K562 (cell line): ENCODE results near the gene SLC26A1. TPM values are rescaled to one million over a fixed set of nuclear protein-coding genes. Genes with fewer than 3 reads are reported as not detected.

Experiments
- FOXP1 ChIP-seq: sonication (generic); formaldehyde crosslinking; IDR thresholded peaks from 2 replicates; pipeline ENCODE4 v1.8.0; 2022; ENCODE audit warnings: mild to moderate bottlenecking, missing genetic modification reagents
- HDAC6 ChIP-seq: IDR thresholded peaks from 2 replicates; pipeline ENCODE4 v1.6.1; 2012; ENCODE audit warnings: low read depth, mild to moderate bottlenecking, control low read depth, inconsistent platforms, low read length, moderate library complexity
- HNRNPLL ChIP-seq: fragments of 200-400 bp; formaldehyde crosslinking; IDR thresholded peaks from 2 replicates; pipeline ENCODE4 v1.6.1; 2017; ENCODE audit warnings: low read length, low read depth, mild to moderate bottlenecking; ENCODE audit not compliant: poor library complexity, severe bottlenecking
- KAT2B ChIP-seq: IDR thresholded peaks from one replicate; pipeline ENCODE4 v1.6.1; 2012; ENCODE audit warnings: low read depth, mild to moderate bottlenecking, control low read depth, inconsistent platforms, low read length, moderate library complexity
- KDM2B ChIP-seq: fragments of 250-450 bp; sonication (Bioruptor Pico); IDR thresholded peaks from 2 replicates; pipeline ENCODE4 v1.8.0; 2021; ENCODE audit warnings: mild to moderate bottlenecking, moderate library complexity
- LARP7 ChIP-seq: fragments of 450-650 bp; IDR thresholded peaks from 2 replicates; pipeline ENCODE4 v1.6.1; 2016
- LCOR ChIP-seq: sonication (generic); formaldehyde crosslinking; IDR thresholded peaks from 2 replicates; pipeline ENCODE4 v1.8.0; 2022; ENCODE audit warnings: mild to moderate bottlenecking, missing genetic modification reagents
- MAFK ChIP-seq: IDR thresholded peaks from 2 replicates; pipeline ENCODE4 v1.6.1; 2011; ENCODE audit warnings: low read length, improper control_type of control experiment
- MXI1 ChIP-seq: IDR thresholded peaks from 2 replicates; pipeline ENCODE4 v1.6.1; 2011; ENCODE audit warnings: low read depth, mild to moderate bottlenecking, improper control_type of control experiment, low read length
- NCOR1 ChIP-seq: fragments of 450-650 bp; IDR thresholded peaks from 2 replicates; pipeline ENCODE4 v1.6.1; 2016; ENCODE audit warnings: mild to moderate bottlenecking, moderate library complexity
- PHF8 ChIP-seq: fragments of 200-600 bp; sonication (generic); IDR thresholded peaks from 2 replicates; pipeline ENCODE4 v1.6.1; 2012; ENCODE audit warnings: mixed run types, mild to moderate bottlenecking, inconsistent platforms, low read length, moderate library complexity, borderline replicate concordance
- POLR2G ChIP-seq: fragments of 200-400 bp; formaldehyde crosslinking; IDR thresholded peaks from 2 replicates; pipeline ENCODE4 v1.6.1; 2017; ENCODE audit warnings: low read depth, mild to moderate bottlenecking, antibody characterized with exemption, low read length, moderate library complexity
- RCOR1 ChIP-seq, 2 experiments: IDR thresholded peaks; 2 replicates each; pipeline ENCODE4 v1.6.1; 2012; ENCODE audit warnings: low read depth in 2 of 2, low read length in 2 of 2, borderline replicate concordance in 1 of 2, improper control_type of control experiment in 1 of 2
- TEAD4 ChIP-seq, 2 experiments: sonication (generic) in 1 of 2; formaldehyde crosslinking in 1 of 2; IDR thresholded peaks; 2 replicates each; pipeline versions ENCODE4 v1.6.1 to v1.8.0; 2012 to 2022; ENCODE audit warnings: borderline replicate concordance in 1 of 2, inconsistent platforms in 1 of 2, low read length in 1 of 2, mild to moderate bottlenecking in 1 of 2, missing genetic modification reagents in 1 of 2
- USF1 ChIP-seq: sonication (generic); formaldehyde crosslinking; IDR thresholded peaks from 2 replicates; pipeline ENCODE4 v1.9.0; 2022; ENCODE audit warnings: mild to moderate bottlenecking, missing genetic modification reagents
- XRCC5 ChIP-seq: fragments of 200-400 bp; formaldehyde crosslinking; IDR thresholded peaks from 2 replicates; pipeline ENCODE4 v1.6.1; 2017; ENCODE audit warnings: low read depth, mild to moderate bottlenecking, low read length
- YBX1 ChIP-seq: fragments of 450-650 bp; IDR thresholded peaks from 2 replicates; pipeline ENCODE4 v1.7.1; 2016; ENCODE audit warnings: mild to moderate bottlenecking
- ZBTB34 ChIP-seq: fragments of 250-450 bp; sonication (Bioruptor Pico); IDR thresholded peaks from 2 replicates; pipeline ENCODE4 v1.8.0; 2021; ENCODE audit warnings: mild to moderate bottlenecking, moderate library complexity
- ZNF354B ChIP-seq: fragments of 250-450 bp; sonication (Bioruptor Pico); IDR thresholded peaks from 2 replicates; pipeline ENCODE4 v1.4.0; 2020
- polyA plus RNA-seq, 8 experiments: library from polyadenylated mRNA; depleted of rRNA in 4 of 8; stranded (reverse) in 5 of 8; unstranded in 3 of 8; fragments of >200 nt; fragmentation: Nextera tagmentation in 2 of 8; fragmentation: Illumina TruSeq in 1 of 8; extraction: Ambion mirVana in 2 of 8; extraction: Trizol in 1 of 8; gene quantifications; 2 replicates each; pipeline versions ENCODE4 v1.2.1 to v1.2.3, GENCODE V29; 2011 to 2014; ENCODE audit warnings: inconsistent platforms in 1 of 8, missing spikeins in 1 of 8
- total RNA-seq, 7 experiments: library from RNA; depleted of rRNA in 6 of 7; stranded (reverse); fragments of >200 nt in 6 of 7; fragmentation: Illumina TruSeq in 2 of 7; extraction: Trizol in 2 of 7; gene quantifications; 2 replicates each; pipeline versions ENCODE4 v1.2.1 to v1.2.3, GENCODE V29; 2011 to 2021; ENCODE audit warnings: low replicate concordance in 1 of 7
- TF ChIP-seq, protein P1 (sequence below): fragments of 450-650 bp; formaldehyde crosslinking; IDR thresholded peaks from 2 replicates; pipeline ENCODE4 v1.4.0; 2020; ENCODE audit warnings: mild to moderate bottlenecking
- TF ChIP-seq, protein P2 (sequence below): IDR thresholded peaks from 2 replicates; pipeline ENCODE4 v1.6.1; 2014; ENCODE audit warnings: antibody characterized with exemption
- TF ChIP-seq, protein P3 (sequence below): fragments of 450-650 bp; IDR thresholded peaks from 2 replicates; pipeline ENCODE4 v1.6.1; 2016; ENCODE audit warnings: low read depth, mild to moderate bottlenecking, moderate library complexity

Gene SLC26A1
- total and polyA plus RNA-seq, 9 of the 15 experiments (the other 6 are each of a cell fraction or from before 2014, with no cell fraction given), result 0.11 to 4.2 (median 0.95) TPM

GRCh38 chr4:1012034-1012739 is 19.0 kb upstream of the SLC26A1 start (continued):
- TF ChIP-seq, protein P1, sequence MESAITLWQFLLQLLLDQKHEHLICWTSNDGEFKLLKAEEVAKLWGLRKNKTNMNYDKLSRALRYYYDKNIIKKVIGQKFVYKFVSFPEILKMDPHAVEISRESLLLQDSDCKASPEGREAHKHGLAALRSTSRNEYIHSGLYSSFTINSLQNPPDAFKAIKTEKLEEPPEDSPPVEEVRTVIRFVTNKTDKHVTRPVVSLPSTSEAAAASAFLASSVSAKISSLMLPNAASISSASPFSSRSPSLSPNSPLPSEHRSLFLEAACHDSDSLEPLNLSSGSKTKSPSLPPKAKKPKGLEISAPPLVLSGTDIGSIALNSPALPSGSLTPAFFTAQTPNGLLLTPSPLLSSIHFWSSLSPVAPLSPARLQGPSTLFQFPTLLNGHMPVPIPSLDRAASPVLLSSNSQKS, result no peak
- peak; percentile 21; the same call in 1 of the 2 replicates for TF ChIP-seq PHF8
- TF ChIP-seq, protein P2, sequence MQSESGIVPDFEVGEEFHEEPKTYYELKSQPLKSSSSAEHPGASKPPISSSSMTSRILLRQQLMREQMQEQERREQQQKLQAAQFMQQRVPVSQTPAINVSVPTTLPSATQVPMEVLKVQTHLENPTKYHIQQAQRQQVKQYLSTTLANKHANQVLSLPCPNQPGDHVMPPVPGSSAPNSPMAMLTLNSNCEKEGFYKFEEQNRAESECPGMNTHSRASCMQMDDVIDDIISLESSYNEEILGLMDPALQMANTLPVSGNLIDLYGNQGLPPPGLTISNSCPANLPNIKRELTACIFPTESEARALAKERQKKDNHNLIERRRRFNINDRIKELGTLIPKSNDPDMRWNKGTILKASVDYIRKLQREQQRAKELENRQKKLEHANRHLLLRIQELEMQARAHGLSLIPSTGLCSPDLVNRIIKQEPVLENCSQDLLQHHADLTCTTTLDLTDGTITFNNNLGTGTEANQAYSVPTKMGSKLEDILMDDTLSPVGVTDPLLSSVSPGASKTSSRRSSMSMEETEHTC, result no peak
- TF ChIP-seq KAT2B, result no peak
- peak; percentile 96 for TF ChIP-seq HNRNPLL
- no peak for TF ChIP-seq XRCC5
- no peak for TF ChIP-seq ZNF354B (CRISPR knock-in tag)
- TF ChIP-seq NCOR1, result no peak
- TF ChIP-seq USF1 (CRISPR knock-in tag), result 0 out of 2 replicates have a peak, but pooled peaks have one; percentile 8
- no peak for TF ChIP-seq YBX1
- TF ChIP-seq FOXP1, result no peak
- TF ChIP-seq MAFK, result no peak
- peak; percentile 44; the same call in 1 of the 2 replicates for TF ChIP-seq MXI1
- 0 out of 2 replicates have a peak, but pooled peaks have one; percentile 30 for TF ChIP-seq KDM2B
- no peak for TF ChIP-seq HDAC6
- TF ChIP-seq LCOR (CRISPR knock-in tag), result no peak
- TF ChIP-seq, protein P3, sequence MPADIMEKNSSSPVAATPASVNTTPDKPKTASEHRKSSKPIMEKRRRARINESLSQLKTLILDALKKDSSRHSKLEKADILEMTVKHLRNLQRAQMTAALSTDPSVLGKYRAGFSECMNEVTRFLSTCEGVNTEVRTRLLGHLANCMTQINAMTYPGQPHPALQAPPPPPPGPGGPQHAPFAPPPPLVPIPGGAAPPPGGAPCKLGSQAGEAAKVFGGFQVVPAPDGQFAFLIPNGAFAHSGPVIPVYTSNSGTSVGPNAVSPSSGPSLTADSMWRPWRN, result no peak
- TF ChIP-seq RCOR1 (IDR thresholded peaks at IDR 0.05; ENCODE audit: borderline replicate concordance in 1 of 2, low read depth in 2 of 2, low read length in 2 of 2), result peak in 1 of 2 experiments; percentile 28; a peak in 1 of 4 replicates
- peak; percentile 37 for TF ChIP-seq POLR2G
- TF ChIP-seq LARP7, result no peak
- 0 out of 2 replicates have a peak, but pooled peaks have one; percentile 10 for TF ChIP-seq TEAD4 (IDR thresholded peaks at IDR 0.05; ENCODE audit: low read length)
- no peak for TF ChIP-seq TEAD4 (CRISPR knock-in tag; IDR thresholded peaks at IDR 0.05; ENCODE audit: borderline replicate concordance)
- TF ChIP-seq ZBTB34, result no peak
- TF ChIP-seq, all 486 proteins: peak for 39
